ENCODE results near the gene NMD3. TPM values are rescaled to one million over a fixed set of nuclear protein-coding genes. Genes with fewer than 3 reads are reported as not detected.

Gene NMD3
- total and polyA plus RNA-seq, 9 of the 15 experiments (the other 6 are each of a cell fraction or from before 2014, with no cell fraction given): 63.5 to 178 (median 111) TPM

DNA sequence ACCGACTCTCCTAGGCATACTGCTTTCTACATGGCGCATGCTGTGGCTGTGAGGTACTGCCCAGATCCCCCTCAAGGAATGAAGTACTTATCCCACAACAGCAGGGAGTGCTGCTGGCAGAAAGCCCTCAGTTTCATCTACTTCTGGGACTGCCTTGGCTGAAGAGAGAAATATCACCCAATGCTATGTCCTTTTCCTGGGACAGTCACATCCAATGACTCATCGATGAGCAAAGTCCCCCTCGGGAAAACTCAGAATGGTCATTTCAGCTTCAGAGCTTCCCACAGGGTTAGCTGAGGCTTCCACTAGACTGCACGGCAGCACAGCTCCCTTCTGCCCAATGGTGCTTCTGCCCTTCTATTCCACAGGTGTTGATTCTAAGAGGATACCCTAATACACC, 3.6 kb upstream of the NMD3 start (continued):
- TF ChIP-seq ZBED1 (IDR thresholded peaks at IDR 0.05) (no peak), MCM7 (IDR thresholded peaks at IDR 0.05) (no peak)

DNA sequence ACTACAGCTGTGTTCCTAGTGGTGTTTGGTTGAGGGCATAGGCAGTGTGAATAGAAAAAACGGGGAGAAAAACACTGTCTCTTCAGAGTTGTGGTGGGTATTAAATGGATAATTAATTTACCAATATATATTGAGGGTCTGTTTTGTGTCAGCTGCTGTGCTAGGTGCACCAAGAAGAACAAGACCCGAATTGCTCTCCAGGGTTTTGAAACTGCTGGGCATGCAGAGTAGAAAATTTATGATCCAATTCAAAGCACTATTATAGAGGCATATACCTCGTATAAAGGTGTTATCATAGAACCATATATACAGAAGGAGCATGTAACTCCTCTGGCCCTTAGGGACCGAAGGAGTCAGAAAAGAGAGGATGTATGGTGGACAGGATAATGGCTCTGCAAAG, 1.6 kb upstream of the NMD3 start:
- peaks cover 34% of the 10 kb centered on the region for H3K79me2 ChIP-seq (ENCODE audit: control insufficient read depth, insufficient read depth, low read length)
- POLR2A ChIA-PET: no interaction called here
- H3K4me2 ChIP-seq (ENCODE audit: insufficient read depth, low read length): no peak overlapping the region
- no peaks in the 10 kb centered on the region; a peak in 3 of 5 replicates for H3K4me1 ChIP-seq (replicated peaks in 1 of 2; ENCODE audit: control insufficient read depth in 2 of 2, insufficient read depth in 2 of 2, low read length in 2 of 2)
- H3K4me3 ChIP-seq: no peak overlapping the region
- H3K9ac ChIP-seq (ENCODE audit: insufficient read depth in 1 of 2, low read depth in 2 of 2, low read length in 2 of 2): no peak overlapping the region
- in situ Hi-C loops (cut with MboI): no loop called here
- no peak overlapping the region for H3K27ac ChIP-seq (ENCODE audit: extremely low read depth, low read depth, low read length)
- ATAC-seq (no peak), FAIRE-seq (no peak), DNase-seq (ENCODE audit: extremely low read depth in 1 of 4, low spot score in 3 of 4) (no peak)
- no TSS peak for BruUV-seq (replicated peaks)
- H4K20me1 ChIP-seq (replicated peaks; ENCODE audit: control insufficient read depth, insufficient read depth, low read length): peaks cover 4% of the 10 kb centered on the region; the same call in 1 of the 2 replicates
- 55% methylated on average over 4 of the region's 4 CpGs for WGBS (ENCODE audit: insufficient coverage, low coverage, missing lambda C conversion rate)
- intact Hi-C loops (cut with micrococcal nuclease): no loop called here
- peaks cover 14% of the 10 kb centered on the region; the same call in 1 of the 3 replicates for H3K36me3 ChIP-seq (ENCODE audit: control insufficient read depth, insufficient read depth, low read length)
- H3K9me1 ChIP-seq (ENCODE audit: control insufficient read depth, insufficient read depth, low read length): no peaks in the 10 kb centered on the region
- no peaks in the 10 kb centered on the region for H3K9me3 ChIP-seq (replicated peaks; ENCODE audit: control insufficient read depth, insufficient read depth, low read depth, low read length)
- CTCF ChIA-PET (ENCODE audit: low intra/inter-chr PET ratio): no interaction called here
- no peaks in the 10 kb centered on the region for H3K27me3 ChIP-seq (ENCODE audit: control insufficient read depth in 2 of 2, insufficient read depth in 2 of 2, low read length in 2 of 2)
- H2AFZ ChIP-seq (ENCODE audit: low read depth, low read length): no peak overlapping the region
- no peak for TF ChIP-seq BCOR (IDR thresholded peaks at IDR 0.05)
- TF ChIP-seq NCOR1 (IDR thresholded peaks at IDR 0.05): no peak
- TF ChIP-seq PRMT5 (CRISPR knock-in tag; IDR thresholded peaks at IDR 0.05): no peak
- no peak for TF ChIP-seq SMARCE1 (IDR thresholded peaks at IDR 0.05)
- TF ChIP-seq, protein P1, sequence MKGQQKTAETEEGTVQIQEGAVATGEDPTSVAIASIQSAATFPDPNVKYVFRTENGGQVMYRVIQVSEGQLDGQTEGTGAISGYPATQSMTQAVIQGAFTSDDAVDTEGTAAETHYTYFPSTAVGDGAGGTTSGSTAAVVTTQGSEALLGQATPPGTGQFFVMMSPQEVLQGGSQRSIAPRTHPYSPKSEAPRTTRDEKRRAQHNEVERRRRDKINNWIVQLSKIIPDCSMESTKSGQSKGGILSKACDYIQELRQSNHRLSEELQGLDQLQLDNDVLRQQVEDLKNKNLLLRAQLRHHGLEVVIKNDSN (CRISPR knock-in tag; IDR thresholded peaks at IDR 0.05): no peak
- TF ChIP-seq, protein P2, sequence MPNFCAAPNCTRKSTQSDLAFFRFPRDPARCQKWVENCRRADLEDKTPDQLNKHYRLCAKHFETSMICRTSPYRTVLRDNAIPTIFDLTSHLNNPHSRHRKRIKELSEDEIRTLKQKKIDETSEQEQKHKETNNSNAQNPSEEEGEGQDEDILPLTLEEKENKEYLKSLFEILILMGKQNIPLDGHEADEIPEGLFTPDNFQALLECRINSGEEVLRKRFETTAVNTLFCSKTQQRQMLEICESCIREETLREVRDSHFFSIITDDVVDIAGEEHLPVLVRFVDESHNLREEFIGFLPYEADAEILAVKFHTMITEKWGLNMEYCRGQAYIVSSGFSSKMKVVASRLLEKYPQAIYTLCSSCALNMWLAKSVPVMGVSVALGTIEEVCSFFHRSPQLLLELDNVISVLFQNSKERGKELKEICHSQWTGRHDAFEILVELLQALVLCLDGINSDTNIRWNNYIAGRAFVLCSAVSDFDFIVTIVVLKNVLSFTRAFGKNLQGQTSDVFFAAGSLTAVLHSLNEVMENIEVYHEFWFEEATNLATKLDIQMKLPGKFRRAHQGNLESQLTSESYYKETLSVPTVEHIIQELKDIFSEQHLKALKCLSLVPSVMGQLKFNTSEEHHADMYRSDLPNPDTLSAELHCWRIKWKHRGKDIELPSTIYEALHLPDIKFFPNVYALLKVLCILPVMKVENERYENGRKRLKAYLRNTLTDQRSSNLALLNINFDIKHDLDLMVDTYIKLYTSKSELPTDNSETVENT (CRISPR knock-in tag; IDR thresholded peaks at IDR 0.05): no peak
- TF ChIP-seq, protein P3, sequence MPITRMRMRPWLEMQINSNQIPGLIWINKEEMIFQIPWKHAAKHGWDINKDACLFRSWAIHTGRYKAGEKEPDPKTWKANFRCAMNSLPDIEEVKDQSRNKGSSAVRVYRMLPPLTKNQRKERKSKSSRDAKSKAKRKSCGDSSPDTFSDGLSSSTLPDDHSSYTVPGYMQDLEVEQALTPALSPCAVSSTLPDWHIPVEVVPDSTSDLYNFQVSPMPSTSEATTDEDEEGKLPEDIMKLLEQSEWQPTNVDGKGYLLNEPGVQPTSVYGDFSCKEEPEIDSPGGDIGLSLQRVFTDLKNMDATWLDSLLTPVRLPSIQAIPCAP (CRISPR knock-in tag; IDR thresholded peaks at IDR 0.05; ENCODE audit: borderline replicate concordance): no peak
- no peak for TF ChIP-seq TEAD2 (tag; IDR thresholded peaks at IDR 0.05)
- no peak for TF ChIP-seq HNRNPLL (IDR thresholded peaks at IDR 0.05; ENCODE audit: low read depth, low read length, poor library complexity, severe bottlenecking)
- TF ChIP-seq, protein P4, sequence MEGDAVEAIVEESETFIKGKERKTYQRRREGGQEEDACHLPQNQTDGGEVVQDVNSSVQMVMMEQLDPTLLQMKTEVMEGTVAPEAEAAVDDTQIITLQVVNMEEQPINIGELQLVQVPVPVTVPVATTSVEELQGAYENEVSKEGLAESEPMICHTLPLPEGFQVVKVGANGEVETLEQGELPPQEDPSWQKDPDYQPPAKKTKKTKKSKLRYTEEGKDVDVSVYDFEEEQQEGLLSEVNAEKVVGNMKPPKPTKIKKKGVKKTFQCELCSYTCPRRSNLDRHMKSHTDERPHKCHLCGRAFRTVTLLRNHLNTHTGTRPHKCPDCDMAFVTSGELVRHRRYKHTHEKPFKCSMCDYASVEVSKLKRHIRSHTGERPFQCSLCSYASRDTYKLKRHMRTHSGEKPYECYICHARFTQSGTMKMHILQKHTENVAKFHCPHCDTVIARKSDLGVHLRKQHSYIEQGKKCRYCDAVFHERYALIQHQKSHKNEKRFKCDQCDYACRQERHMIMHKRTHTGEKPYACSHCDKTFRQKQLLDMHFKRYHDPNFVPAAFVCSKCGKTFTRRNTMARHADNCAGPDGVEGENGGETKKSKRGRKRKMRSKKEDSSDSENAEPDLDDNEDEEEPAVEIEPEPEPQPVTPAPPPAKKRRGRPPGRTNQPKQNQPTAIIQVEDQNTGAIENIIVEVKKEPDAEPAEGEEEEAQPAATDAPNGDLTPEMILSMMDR (IDR thresholded peaks at IDR 0.05 in 2 of 3, conservative IDR thresholded peaks at IDR 0.05 in 1 of 3; ENCODE audit: insufficient read depth in 2 of 3, low read depth in 1 of 3, low read length in 3 of 3): no peak
- TF ChIP-seq PHTF2 (CRISPR knock-in tag; IDR thresholded peaks at IDR 0.05): no peak
- no peak for TF ChIP-seq JUN (IDR thresholded peaks at IDR 0.05; ENCODE audit: borderline replicate concordance, low read depth, low read length)
- TF ChIP-seq JUN (CRISPR knock-in tag; IDR thresholded peaks at IDR 0.05; ENCODE audit: borderline replicate concordance): no peak
- TF ChIP-seq, protein P5, sequence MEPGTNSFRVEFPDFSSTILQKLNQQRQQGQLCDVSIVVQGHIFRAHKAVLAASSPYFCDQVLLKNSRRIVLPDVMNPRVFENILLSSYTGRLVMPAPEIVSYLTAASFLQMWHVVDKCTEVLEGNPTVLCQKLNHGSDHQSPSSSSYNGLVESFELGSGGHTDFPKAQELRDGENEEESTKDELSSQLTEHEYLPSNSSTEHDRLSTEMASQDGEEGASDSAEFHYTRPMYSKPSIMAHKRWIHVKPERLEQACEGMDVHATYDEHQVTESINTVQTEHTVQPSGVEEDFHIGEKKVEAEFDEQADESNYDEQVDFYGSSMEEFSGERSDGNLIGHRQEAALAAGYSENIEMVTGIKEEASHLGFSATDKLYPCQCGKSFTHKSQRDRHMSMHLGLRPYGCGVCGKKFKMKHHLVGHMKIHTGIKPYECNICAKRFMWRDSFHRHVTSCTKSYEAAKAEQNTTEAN (CRISPR knock-in tag; IDR thresholded peaks at IDR 0.05): no peak
